Brain pericyte (primary cell): Measurements from ENCODE around the gene SIK2.
"Not testable (repeated sequence)": the region's sequence is repeated elsewhere in the genome, so short reads cannot be mapped to it uniquely, and the experiment has no call there.

ENCODE experiments used
- DNase-seq: peaks from one replicate; pipeline ENCODE4 v3.0.0-alpha.2; 2012; ENCODE audit warnings: low read depth, low spot score

The SIK2 gene

DNA sequence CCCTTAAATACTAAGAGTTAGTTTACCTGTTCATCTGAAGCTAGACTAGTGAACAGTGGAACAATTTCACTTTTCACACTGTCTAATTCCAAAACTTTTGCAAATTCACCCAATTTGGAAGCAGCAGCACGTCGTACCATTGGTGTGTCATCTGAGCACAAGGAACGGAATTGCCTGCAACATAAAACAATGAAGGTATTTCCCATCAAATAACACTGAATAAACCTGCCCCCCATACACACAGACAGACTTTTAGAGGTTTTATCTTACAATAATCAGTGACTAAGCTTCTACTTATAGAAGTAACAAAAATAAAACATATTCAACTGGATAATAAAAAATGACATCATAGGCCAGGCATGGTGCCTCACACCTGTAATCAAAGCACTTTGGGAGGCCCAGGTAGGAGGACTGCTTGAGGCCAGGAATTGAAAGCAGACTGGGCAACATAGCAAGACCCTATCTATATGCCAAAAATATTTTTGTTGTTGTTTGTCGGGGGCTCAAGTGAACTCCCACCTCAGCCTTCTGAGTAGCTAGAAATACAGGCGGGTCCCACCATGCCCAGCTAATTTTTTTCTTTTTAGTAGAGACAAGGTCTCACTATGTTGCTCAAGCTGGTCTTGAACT lies 157.6 kb downstream of the SIK2 start:
- no peak for DNase-seq

DNA sequence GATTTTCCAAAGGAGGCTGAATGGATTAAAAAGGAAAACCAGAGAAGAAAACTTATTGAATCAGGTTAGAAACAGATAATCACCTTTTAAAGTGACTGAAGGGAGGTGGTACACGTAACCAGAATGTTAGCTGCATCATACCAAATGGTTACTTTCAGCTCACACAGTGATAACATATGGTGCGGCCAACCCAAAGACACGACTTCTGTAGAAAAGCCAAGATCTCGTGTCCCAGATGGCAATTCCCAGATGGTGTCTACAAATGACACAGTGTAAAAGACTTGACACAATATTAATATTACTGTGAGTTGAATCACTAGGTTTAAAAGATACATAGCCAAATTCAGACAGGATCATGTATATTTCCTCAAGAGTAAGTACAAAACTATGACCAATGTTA lies 158.8 kb downstream of the SIK2 start:
- no peak for DNase-seq

DNA sequence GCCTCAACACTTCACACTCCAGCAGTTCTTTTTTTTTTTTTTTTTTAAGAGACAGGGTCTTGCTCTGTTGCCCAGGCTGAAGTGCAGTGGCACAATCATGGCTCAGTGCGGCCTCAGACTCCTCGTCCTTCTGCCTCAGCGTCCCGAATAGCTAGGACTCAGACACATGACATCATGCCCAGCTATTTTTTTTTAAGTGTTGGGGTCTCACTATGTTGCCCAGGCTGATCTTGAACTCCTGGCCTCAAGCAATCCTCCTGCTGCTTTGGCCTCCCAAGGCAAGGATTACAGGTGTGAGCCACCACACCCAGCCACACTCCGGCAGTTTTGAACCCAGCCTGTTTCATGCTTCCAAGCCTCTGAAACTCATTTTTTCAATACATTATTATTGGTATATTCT lies 160.3 kb downstream of the SIK2 start:
- no peak for DNase-seq

DNA sequence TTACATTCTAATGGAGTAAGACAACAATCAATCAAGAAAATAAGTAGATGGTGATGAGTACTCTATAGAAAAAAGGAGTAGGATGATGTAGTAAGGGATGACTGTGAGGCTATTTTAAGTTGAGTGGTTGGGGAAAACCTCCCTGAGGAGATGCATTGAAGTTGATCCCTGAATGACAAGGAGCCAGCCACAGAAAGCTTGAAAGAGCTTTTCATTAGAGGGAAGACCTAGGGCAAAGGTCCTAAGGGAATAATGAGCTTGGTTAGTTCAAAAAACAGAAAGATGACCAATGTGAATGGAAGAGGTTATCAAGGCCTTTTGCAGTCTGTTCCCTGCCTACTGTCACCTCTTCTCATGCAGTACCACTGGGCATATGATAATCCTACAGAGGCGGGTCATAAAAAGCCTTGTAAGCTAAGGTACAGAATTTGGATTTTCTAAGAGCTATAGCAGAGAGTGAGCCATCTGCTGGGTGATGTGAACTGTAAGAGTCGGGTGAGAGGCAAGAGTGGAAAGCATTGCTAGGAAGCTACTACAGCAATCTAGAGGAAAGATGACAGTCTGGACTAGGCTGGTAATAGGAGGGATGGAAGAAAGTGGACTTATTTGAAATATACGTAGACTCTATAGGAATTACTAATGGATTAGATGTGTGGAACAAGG lies 160.9 kb downstream of the SIK2 start:
- DNase-seq, result no peak

DNA sequence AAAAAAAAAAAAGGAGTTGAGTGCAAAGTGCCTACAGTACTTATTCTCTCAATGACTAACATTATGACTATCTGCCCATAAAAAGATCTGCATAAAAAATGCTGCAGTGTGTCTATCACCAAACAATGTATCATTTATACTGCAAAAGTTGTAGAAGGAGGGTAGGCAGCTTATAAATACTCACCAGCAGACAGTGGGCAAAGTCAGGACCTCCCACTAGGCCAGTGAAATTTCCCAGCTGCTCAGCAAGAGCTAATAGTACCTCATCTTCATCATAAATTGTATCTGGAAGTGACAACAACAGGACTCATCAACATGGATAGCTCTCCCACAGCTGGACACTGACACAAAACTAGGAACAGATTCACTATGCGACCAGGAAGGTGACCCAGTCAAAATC lies 162.4 kb downstream of the SIK2 start:
- DNase-seq, result no peak

DNA sequence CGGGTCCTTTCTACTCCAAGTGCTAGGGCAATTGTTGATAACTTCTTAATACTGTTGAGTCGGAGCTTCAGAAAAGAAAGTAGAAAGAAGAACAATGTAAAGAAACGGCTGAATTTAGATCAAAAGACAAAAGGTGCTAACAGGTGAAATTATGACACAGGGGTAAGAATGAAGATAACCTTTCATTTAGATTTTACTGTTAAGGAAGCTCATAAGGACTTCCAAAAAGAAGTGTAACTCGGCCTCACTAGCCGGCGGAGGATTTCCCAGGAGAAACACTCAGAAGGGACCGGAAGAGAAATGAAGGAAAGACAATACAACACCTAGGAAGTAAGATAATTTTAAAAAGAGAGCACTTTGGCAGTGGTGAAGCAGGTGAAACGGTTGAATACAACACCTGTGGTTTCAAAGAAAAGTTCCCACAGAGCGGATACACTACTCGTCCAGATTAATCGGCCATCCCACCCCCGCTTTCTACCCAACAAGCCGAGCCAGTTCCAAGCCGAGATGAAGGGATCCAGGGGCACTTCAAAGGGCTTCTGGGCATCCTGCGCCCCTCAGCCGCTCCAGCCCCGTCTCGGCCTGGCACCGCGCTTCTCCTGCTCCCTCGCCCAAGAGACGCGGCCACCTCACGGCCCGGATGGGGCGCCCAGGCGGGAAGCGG lies 163.2 kb downstream of the SIK2 start:
- DNase-seq, result no peak

DNA sequence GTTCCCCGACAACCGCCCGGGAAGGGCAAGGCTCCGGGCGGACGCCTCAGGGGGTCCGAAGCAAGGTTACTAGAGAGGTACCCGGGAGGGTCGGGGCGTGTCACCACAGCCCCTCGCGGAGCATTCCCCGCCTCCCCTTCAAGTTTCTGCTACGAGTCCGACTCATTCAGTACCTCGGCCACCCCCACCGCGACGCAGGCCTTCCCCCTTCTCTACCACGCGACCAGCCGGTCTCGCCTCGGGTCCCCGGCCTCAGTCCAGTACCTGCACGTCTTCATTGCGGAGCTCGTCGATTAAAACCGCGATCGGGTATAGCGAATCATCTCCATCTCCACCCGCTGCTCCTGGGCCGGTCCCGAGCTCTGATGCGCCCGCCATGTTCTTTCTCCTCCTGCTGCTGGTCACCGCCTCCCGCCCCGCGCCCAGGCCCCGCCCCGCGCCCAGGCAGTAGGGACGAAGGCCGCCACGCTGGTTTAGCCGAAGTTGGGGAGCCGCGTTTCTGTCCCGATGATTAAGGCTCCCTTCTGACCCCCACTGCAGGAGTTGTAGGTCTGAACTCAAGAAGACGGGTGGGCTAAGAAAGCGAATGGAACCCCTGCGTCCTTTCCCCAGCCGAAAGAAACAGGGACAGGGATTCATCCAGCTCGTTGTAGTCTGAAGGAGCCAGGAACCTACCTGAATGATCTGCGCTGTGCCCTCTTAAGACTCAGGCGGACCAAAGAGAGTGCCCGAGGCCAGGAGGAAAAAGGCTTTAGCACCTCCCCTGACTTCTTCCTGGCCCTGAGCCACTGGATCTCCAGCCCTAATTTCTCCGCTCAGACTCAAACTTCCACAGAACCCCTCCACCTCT lies 164.0 kb downstream of the SIK2 start, which contains the start of gene PPP2R1B:
PPP2R1B (minus strand) TSS at position 406 of the 850 bp plus-strand sequence; CDS start at position 378, 28 bp downstream.
- peak; percentile 18 for DNase-seq

DNA sequence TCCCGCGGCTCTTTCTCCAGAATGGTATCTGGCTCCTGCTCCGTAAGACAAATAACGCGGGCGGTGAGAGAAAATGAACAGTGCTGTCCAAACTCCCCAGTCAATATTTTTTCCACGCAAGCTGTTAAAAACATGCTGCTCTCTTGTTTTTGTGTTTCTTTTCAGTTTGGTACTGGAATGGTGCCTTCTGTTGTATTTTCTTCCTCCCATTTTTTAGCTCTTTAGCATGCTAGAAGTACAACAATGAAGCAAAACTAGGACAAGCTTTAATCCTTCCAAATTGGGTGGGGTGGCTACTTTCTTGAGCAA lies 164.5 kb downstream of the SIK2 start:
- DNase-seq, result no peak

DNA sequence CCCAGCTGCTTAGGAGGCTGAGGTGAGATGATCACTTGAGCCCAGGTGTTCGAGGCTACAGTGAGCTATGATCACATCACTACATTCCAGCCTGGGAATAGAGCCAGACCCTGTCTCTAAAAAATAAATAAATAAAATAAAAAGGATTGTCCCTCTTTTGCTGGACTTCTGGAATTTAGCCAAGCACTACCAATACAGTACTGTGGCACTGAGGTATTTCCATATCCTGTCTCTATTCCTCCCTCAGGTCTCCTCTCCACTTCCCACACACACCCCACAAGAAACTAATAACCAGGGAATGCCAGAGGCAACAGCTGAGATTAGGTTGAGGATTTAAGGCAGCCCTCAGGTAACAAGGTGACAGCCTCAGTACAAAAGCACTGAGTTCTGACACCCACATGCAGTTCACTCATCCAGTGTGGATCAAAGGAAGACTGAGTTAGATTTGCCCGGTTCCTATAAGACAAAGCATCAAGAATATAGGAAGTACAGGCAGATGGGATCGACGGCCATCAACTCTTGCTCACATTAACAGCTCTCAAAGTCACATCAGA lies 168.4 kb downstream of the SIK2 start:
- DNase-seq, result no peak

DNA sequence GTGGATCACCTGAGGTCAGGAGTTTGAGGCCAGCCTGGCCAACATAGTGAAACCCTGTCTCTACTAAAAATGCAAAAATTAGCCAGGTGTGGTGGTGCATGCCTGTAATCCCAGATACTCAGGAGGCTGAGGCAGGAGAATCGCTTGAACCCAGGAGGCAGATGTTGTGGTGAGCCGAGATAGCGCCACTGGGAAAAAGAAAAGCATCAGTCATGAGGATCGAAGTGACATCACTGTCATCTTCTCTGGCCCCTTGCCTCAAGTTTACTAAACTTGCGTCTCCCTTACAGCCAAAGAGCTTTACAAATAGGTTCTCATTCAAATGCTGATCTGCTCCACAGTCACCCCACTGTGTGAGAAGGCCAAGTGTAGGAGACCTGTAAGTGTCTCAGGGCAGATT lies 169.0 kb downstream of the SIK2 start:
- DNase-seq, result not testable (repeated sequence)

DNA sequence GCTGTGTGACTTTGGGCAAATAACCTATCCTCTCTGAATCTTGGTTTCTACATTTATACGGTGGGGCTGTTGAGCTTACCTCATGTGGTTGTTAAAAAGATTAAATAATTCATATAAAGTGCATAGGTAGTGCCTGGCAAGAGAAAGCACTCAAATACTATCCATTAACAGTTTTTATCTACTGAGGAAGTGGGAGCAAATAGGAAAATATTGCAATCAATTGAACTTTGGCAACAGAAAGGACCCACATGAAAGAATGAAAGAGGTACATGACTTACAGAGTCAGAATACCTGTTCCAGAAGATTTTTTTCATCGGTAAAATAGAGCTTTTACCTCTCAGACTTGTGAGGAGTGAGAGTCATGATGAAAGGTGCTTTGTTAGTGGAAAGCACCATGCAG lies 170.3 kb downstream of the SIK2 start:
- no peak for DNase-seq

DNA sequence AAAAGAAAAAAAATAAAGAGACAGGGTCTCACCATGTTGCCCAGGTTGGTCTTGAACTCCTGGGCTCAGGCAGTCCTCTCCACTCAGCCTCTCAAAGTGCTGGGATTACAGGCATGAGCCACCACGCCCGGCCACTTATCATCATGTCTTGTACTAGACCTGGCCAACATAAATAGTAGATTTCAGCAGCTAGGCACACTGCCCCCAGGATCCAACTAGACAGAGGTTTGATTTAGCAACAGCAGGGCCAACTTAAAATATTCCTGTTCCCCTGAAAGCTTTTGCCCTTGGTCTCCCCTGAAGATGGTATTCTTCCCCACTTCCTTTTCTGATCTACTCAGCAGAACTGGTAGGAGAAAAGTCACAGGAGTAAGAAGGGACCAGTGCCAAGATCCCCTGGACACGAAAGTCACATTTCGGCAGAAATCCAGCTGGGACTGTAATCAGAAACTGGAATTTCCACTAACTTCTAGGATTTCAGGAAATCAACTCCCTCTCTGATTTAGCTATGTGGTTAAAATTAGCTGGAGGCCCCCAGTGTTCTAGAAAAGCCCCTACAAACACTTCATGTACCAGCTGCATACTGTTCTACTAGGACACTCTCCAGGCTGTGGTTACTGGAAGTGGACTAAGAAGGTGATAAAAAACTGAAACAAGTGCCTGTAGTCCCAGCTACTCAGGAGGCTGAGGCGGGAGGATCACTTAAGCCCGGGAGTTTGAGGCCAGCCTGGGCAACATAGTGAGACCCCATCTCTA lies 172.9 kb downstream of the SIK2 start:
- no peak for DNase-seq

DNA sequence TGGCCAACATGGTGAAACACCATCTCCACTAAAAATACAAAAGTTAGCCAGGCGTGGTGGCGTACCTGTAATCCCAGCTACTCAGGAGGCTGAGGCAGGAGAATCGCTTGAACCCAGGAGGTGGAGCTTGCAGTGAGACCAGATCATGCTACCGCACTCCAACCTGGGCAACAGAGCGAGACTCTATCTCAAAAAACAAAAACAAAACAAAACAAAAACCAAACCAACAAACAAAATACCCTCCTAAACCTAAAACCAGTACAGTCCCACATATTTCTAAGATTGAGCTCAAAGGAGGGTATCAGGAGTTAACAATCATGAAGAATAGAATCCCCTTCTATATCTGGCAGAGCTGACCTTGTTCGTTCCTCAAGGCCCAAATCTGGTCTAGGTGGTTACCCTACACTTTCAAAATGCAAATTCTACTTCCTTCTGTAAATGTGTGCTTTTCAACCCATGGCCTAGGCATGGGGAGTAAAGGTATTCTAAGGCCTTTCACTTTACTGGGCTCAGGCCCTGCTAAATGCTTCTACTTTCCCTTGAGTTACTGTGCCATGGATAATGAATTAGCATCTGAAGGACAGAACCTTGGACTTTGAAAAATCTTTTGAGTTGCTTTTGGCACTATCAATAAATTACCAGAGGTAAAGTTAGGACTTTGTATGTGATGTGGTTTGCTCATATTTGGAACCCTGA lies 174.3 kb downstream of the SIK2 start:
- DNase-seq, result no peak

DNA sequence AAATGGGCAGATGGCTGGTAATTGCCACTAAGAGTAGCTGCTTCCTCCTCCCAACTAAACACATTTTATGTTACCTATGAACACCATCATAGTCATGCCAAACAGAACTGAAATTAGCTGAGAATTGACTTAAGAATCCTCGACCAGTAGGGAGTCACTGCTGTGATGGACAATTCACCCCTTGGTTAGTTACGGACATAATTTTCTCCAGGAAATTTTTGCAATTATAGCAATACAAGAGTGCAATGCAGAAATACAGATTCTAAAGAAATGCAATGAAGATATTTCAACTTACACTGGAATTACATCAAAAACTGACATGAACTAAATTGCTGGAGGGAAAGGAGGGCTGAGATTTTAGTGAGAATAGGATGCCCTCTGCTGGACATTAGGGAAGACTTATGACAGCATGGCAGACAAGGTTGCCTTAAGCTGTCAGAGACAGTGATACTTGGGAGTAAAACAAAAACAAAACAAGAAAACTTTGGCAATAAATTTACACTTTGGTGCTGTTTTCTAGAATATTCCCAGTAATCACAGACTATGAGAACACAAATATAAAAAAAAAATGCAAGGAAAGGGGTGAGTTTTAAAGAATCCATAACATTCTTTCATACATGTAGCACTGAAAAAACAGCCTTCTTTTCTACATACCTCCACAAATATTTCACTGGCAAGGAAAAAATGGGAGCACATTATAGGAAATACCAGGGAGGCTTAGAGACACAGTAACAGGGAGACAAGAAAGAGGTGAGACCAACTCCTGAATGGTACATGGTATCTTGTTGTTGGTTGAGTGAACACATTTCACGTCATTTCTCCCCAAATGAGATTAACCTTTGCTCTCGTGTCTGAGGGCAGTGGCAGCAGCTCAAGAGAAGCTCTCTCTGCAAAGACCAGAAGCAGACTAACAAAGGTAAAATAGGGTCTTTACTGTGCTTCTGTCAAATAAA lies 175.1 kb downstream of the SIK2 start:
- no peak for DNase-seq

DNA sequence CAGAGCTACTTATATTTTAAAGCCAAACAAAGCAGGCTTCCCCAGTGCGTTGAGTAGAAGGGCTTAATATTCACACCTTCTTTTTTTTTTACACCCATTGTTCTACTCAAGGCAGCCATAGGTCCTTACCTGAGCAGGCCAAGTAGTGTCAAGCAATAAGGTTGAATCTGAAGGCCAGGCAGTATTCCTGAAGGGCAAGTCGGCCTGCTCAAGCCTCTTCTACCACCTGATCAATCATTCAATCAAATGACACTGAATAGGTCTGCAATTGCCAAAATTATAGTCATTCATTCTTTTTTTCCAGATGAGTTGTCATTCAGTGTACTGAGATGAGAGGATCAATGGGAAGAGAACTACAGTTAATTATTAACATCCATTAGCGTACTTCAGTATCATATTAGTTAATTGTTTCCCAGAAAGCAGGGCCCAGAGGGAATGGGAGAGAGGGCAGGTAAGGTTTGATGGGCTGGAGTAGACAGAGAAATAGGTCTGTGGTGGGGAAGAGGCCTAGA lies 175.9 kb downstream of the SIK2 start:
- DNase-seq, result no peak

DNA sequence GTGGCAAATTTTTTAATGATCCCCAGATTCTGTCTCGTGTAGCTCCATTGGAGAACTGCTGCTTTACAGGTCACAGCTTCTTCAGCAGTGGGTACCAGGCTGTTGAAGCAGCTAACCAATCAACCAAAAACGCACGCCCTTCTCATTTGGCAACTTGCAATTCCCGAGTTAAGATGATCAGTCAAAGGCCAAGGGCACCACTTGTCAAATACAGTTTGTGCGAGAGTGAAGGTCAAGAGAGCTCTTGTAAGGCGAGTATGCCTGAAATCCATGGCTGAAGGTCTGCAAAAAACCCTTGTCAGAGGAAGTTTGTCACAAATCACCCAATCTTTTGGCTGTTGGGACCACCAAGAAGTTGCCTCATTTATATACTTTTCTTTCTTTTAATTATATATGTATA lies 176.9 kb downstream of the SIK2 start:
- no peak for DNase-seq
